EL (cell line): ENCODE results near the gene DDX51.
"Not testable (repeated sequence)": the region's sequence is repeated elsewhere in the genome, so short reads cannot be mapped to it uniquely, and the experiment has no call there.

Source experiments
- DNase-seq: peaks from one replicate; pipeline ENCODE4 v3.0.0-alpha.2; 2016

DDX51 gene

GRCh38 chr12:132109741-132110140 lies 34.4 kb downstream of the DDX51 start:
- DNase-seq, result no peak

GRCh38 chr12:132108211-132108832 lies 35.8 kb downstream of the DDX51 start:
- no peak for DNase-seq

GRCh38 chr12:132106921-132107320 lies 37.2 kb downstream of the DDX51 start:
- peak; percentile 79 for DNase-seq

DNA sequence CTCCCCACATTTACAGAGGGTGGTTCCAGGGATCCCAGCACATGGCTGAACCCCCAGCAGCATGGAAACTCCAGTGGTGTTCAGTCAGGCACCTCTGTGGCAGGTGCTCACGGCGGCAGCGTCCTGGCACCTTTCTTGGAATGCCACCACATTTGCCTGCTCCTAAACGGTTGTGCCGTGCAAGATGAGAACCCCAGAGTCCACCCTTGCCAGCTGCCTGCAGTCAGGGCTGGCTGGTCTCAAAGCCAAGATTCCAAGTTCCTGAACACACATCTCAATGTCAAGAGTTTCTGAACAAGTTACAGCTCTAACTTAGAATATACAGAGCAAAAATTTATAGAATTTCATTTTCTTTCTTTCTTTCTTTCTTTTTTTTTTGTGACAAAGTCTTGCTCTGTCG lies 38.7 kb downstream of the DDX51 start:
- DNase-seq, result no peak

DNA sequence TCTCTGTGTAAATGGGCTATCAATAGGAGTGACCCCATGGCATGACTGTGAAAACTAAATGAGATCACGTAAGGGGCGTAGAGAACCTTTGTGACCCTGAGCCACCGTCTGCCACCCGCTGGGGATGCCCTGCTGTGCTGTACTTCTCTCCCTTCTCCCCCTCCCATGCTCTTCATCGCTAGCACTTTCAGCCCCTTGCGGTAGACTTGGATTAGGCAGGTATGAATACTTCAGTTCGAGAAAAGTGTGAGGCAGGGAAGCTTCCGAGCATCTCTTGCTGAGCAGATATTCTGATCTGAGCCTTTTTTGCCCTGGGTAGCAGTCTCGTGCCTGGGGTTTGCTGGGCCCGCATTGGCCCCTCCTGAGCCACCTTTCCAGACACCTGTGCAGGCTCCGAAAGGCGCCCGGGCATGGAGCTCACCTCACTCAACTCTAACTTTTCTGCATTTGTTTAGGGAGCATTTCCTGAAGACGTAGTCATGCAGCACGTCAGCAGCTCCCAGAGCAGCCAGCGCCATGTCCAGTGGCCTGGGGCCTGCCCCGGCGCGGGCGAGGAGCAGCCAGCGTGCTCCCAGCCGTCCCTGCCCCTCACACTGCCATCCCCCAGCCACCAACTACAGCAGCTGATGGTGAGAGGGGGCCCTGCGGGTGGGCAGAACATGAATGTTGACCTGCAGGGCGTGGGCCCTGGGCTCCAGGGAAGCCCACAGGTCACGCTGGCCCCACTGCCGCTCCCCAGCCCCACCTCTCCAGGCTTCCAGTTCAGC lies 40.4 kb downstream of the DDX51 start:
- DNase-seq, result no peak

DNA sequence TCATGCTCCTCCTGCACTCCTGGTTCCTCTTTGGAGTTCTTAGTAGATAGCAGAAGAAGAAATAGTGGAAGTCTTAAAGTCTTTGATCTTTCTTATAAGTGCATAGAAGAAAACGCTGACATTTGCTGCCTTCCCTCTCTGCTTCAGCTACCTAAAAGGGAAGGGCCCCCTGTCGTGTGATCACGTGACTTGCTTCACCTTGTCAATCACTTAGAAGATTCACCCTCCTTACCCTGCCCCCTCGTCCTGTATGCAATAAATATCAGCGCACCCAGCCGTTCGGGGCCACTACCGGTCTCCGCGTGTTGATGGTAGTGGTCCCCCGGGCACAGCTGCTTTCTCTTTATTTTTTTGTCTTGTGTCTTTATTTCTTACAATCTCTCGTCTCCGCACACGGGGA lies 41.0 kb downstream of the DDX51 start:
- DNase-seq, result not testable (repeated sequence)

DNA sequence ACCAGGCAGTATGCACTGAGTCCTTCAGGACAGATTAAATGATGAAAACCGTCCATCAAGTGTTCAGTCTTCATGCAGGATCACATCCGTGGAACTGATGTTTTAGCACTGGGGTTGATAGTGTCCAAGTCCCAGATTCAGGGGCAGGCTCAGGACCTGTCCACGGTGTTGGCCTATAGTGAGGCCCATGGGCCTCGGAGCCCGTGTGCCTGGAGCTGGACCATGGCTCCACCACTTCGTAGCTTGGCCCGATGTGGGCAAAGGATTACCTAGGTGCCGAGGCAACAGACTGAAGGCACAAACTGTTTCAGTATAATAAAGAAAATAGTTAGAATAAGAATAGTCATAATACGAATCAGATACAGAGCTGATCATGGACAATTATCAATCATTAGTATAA lies 41.8 kb downstream of the DDX51 start:
- DNase-seq, result no peak

GRCh38 chr12:132100306-132101065 lies 43.6 kb downstream of the DDX51 start:
- no peak for DNase-seq

DNA sequence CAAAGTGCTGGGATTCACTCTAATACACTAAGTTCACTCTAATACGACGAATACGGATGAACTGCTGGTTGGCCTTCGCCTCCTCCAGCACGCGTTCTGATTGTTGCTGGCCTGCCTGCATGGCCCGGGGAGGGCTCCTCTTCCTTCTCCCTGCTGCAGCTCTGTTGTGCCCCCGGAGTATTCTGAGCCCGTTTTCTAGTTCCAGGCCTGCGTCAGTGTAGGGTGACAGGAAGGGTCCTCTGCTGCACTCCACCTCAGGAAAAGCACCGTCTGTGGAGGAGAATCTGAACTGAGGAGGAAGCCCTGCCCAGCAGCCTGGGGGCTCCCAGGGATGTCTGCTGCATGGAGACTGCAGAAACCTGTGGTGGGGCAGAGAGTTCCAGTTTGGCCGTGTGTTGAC lies 44.4 kb downstream of the DDX51 start:
- no peak for DNase-seq

DNA sequence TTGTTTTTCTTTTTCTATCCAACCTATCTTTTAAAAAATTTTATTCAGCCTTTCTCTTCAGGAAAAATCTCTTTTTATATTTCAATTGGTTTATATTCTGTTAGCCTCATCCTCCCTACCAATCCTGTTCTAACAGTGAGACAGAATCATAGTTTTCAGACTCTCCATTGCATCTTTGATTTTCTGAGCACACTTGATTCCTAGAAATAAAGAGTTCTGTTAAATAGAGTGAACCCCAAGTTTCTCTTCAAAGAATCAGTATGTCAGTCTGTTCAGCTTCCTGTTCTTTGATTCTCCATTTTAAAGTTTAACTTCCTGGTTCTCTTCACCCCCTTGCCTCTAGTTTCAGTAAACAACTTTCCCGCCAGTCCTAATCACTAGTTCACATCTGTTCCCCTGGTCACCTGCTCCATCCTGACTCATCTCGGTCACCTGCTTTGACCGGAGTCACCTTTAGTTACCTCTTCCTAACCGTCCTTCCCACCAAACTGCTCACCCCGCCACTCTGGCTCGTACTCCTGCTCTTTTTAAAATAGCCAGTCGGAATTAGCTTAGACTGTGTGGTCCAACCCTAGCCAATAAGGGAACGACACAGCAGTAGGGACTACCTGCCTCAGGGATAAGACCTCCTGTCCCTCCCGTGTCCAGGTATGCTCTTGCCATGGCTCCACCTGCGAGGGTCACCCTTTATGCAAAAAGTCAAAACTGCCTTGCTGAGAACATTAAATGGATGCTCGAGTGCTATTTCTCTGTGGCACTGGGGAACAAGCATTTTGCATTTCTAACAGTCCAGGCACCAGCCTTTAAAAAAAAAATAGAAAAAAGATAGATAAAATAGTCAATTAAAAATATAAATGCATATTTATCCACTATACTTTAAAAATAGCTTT lies 48.4 kb downstream of the DDX51 start:
- DNase-seq, result no peak

GRCh38 chr12:132094269-132094891 lies 49.7 kb downstream of the DDX51 start:
- DNase-seq, result no peak

GRCh38 chr12:132089407-132089910 lies 54.7 kb downstream of the DDX51 start:
- no peak for DNase-seq
